Measurements from ENCODE around the gene RD3L. TPM values are rescaled to one million over a fixed set of nuclear protein-coding genes. Genes with fewer than 3 reads are reported as not detected.

Gene RD3L
- total and polyA plus RNA-seq, 8 donors: not detected

- H3K27ac ChIP-seq: peak overlapping the region; percentile 70 to 79 (median 74)
- DNase-seq: peak; percentile 88 to 98 (median 94)
- FAIRE-seq: no peak
- H3K36me3 ChIP-seq: peaks cover 0 to 7% (median 0%) of the 10 kb centered on the region in 3 donors
- peak overlapping the region; percentile 49 to 97 (median 80) for H3K4me3 ChIP-seq
- peaks cover 0 to 13% (median 8%) of the 10 kb centered on the region in 3 donors for H3K4me1 ChIP-seq
- intact Hi-C loops (cut with DNase I): no loop called here
- no peaks in the 10 kb centered on the region for H3K27me3 ChIP-seq
- ATAC-seq: peak; percentile 98 to 99 (median 98)
- H3K9me3 ChIP-seq: no peaks in the 10 kb centered on the region
- 0 to 1% methylated on average over 58 of the region's 58 CpGs for WGBS, 2 donors
- peak; percentile 96 to 99 (median 98) for TF ChIP-seq CTCF (IDR thresholded peaks at IDR 0.05)
Measured at GRCh38 chr14:103920981-103921854, 21.1 kb downstream of the RD3L start.

DNA sequence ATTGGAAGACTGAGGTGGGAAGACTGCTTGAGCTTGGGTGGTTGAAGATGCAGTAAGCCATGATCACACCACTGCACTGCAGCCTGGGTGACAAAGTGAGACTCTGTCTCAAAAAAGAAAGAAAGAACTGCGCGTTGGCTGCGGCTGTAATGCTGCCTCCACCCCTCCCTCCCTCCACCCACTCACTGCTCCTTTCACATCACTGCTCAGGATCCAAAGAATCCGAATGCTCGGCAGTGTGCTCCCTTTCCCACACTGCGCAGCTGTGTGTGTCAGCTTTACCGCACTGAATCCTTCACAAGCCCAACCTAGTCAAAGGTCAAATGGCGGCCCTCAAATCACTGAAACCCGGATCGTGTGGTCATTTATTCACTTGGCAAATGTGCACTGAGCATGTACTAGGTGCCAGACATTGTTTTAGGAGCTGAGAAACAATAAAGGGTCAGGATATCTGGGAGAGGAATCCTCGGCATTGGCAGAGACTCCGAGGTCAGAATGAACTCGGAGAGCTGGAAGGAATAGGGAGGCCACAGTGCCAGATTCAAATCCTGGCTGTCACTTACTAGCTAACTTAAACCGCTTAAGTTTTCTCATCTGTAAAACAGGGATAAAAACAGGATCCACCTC lies 25.6 kb downstream of the RD3L start:
- FAIRE-seq (no peak), ATAC-seq (no peak), DNase-seq (no peak)
- H3K4me1 ChIP-seq: peaks cover 0 to 13% (median 8%) of the 10 kb centered on the region in 3 donors
- no peak overlapping the region for H3K27ac ChIP-seq
- peaks cover 0 to 35% (median 7%) of the 10 kb centered on the region in 3 donors for H3K36me3 ChIP-seq
- intact Hi-C loops (cut with DNase I): loop anchor here in 1 of 3 donors (10.0 kb wide), 2 partner anchors 182 to 352 kb away; partner anchors contain the start of genes BAG5 and COA8
- H3K9me3 ChIP-seq: no peaks in the 10 kb centered on the region
- no peak for TF ChIP-seq CTCF (IDR thresholded peaks at IDR 0.05)
- H3K27me3 ChIP-seq: no peaks in the 10 kb centered on the region
- H3K4me3 ChIP-seq: no peak overlapping the region
- 57 to 64% methylated on average over 14 of the region's 14 CpGs for WGBS, 2 donors

DNA sequence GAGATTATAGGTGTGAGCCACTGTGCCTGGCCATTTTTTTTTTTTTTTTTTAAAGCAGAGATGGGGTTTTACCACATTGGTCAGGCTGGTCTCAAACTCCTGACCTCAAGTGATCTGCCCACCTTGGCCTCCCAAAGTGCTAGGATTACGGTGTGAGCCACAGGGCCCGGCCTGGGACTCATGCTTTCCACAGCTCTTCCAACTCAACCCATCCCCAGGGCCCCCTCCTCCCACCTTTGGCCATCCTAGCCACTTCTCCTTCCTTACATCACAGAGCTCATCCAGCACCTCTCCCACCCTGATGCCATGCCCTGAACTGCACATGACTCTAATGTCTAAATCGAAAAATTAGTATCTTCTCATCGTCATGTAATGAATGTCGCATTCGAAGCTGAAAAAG lies 26.7 kb downstream of the RD3L start:
- TF ChIP-seq CTCF (IDR thresholded peaks at IDR 0.05): no peak
- FAIRE-seq (no peak), ATAC-seq (no peak), DNase-seq (no peak)
- Histone ChIP-seq H3K36me3 (peaks cover 0 to 36% (median 8%) of the 10 kb centered on the region in 3 donors), H3K4me3 (no peak overlapping the region), H3K4me1 (peaks cover 0 to 12% (median 7%) of the 10 kb centered on the region in 3 donors), H3K9me3 (no peaks in the 10 kb centered on the region), H3K27me3 (no peaks in the 10 kb centered on the region), H3K27ac (no peak overlapping the region)
- intact Hi-C loops (cut with DNase I): loop anchor here in 1 of 3 donors (10.0 kb wide), 2 partner anchors 181 to 351 kb away; partner anchors contain the start of genes BAG5 and COA8
- 87 to 91% methylated on average over 6 of the region's 6 CpGs for WGBS, 2 donors

- 72 to 78% methylated on average over 6 of the region's 6 CpGs for WGBS, 2 donors
- Histone ChIP-seq H3K27ac (no peak overlapping the region), H3K9me3 (no peaks in the 10 kb centered on the region), H3K4me3 (no peak overlapping the region), H3K27me3 (no peaks in the 10 kb centered on the region), H3K4me1 (peaks cover 0 to 4% (median 0%) of the 10 kb centered on the region in 3 donors), H3K36me3 (peaks cover 0 to 29% (median 8%) of the 10 kb centered on the region in 3 donors)
- ATAC-seq: no peak
- DNase-seq: no peak
- intact Hi-C loops (cut with DNase I): loop anchor here in 2 of 3 donors (5.0 to 10.0 kb wide), 3 partner anchors 104 to 346 kb away; partner anchors contain the start of genes BAG5 (in 1 of the 2) and COA8 (in 1 of the 2)
- no peak for FAIRE-seq
- no peak for TF ChIP-seq CTCF (IDR thresholded peaks at IDR 0.05)
Measured at GRCh38 chr14:103910984-103911383, 31.3 kb downstream of the RD3L start.
